ACHN (cell line): Measurements from ENCODE around the gene EPSTI1.
"Not testable (repeated sequence)": the region's sequence is repeated elsewhere in the genome, so short reads cannot be mapped to it uniquely, and the experiment has no call there.

Experiments used
- DNase-seq: peaks from one replicate; pipeline ENCODE4 v3.0.0-alpha.2; 2015
- in situ Hi-C: cut with HindIII; loops from 2 replicates; pipeline ENCODE4 v1.10.0; 2017; ENCODE audit warnings: low sequenced_read_pairs, low pct_ligation_motif_present, low pct_unique_long_range_greater_than_20kb

Gene EPSTI1

GRCh38 chr13:43008596-43008995 lies 16.6 kb upstream of the EPSTI1 start:
- no peak for DNase-seq
- in situ Hi-C loops = no loop called here

GRCh38 chr13:43006893-43007631 lies 15.0 kb upstream of the EPSTI1 start:
- DNase-seq = peak; percentile 13
- in situ Hi-C loops = no loop called here

GRCh38 chr13:43005460-43006236 lies 13.6 kb upstream of the EPSTI1 start:
- peak; percentile 17 for DNase-seq
- in situ Hi-C loops = no loop called here

- no peak for DNase-seq
- in situ Hi-C loops = no loop called here
Measured at GRCh38 chr13:43003729-43004128, 11.7 kb upstream of the EPSTI1 start.

GRCh38 chr13:43003010-43003409 lies 11.0 kb upstream of the EPSTI1 start:
- in situ Hi-C loops = no loop called here
- DNase-seq = no peak

- in situ Hi-C loops = no loop called here
- no peak for DNase-seq
Measured at GRCh38 chr13:43002021-43002420, 10.0 kb upstream of the EPSTI1 start.

GRCh38 chr13:43000676-43001075 lies 8.6 kb upstream of the EPSTI1 start:
- DNase-seq = no peak
- in situ Hi-C loops = no loop called here

GRCh38 chr13:42999491-42999890 lies 7.5 kb upstream of the EPSTI1 start:
- in situ Hi-C loops = no loop called here
- DNase-seq = no peak

GRCh38 chr13:42997381-42997780 lies 5.3 kb upstream of the EPSTI1 start:
- in situ Hi-C loops = no loop called here
- DNase-seq = no peak

- peak; percentile 40 for DNase-seq
- in situ Hi-C loops = no loop called here
Measured at GRCh38 chr13:42996584-42996983, 4.5 kb upstream of the EPSTI1 start.

GRCh38 chr13:42994878-42995277 lies 2.8 kb upstream of the EPSTI1 start:
- DNase-seq = no peak
- in situ Hi-C loops = no loop called here

GRCh38 chr13:42992764-42993122 lies 702 bp upstream of the EPSTI1 start:
- in situ Hi-C loops = no loop called here
- no peak for DNase-seq

- DNase-seq, in situ Hi-C loops: not testable (repeated sequence)
Measured at GRCh38 chr13:42991233-42991897, 676 bp downstream of the EPSTI1 start.

- no peak for DNase-seq
- in situ Hi-C loops = no loop called here
Measured at GRCh38 chr13:42990291-42991232, 1.5 kb downstream of the EPSTI1 start.

GRCh38 chr13:42986176-42986574 lies 5.9 kb downstream of the EPSTI1 start:
- no peak for DNase-seq
- in situ Hi-C loops = no loop called here

- in situ Hi-C loops = no loop called here
- no peak for DNase-seq
Measured at GRCh38 chr13:42985312-42986175, 6.5 kb downstream of the EPSTI1 start.

- in situ Hi-C loops = no loop called here
- no peak for DNase-seq
Measured at GRCh38 chr13:42984691-42985090, 7.3 kb downstream of the EPSTI1 start.

- in situ Hi-C loops = no loop called here
- no peak for DNase-seq
Measured at GRCh38 chr13:42984026-42984425, 8.0 kb downstream of the EPSTI1 start.
